ENCODE results near the gene RYR2.

- no peak for TF ChIP-seq RNF2 (IDR thresholded peaks at IDR 0.05; ENCODE audit: borderline replicate concordance, low read depth)
- no peak for TF ChIP-seq CTCF (IDR thresholded peaks at IDR 0.05)
- TF ChIP-seq MAFK (IDR thresholded peaks at IDR 0.05; ENCODE audit: partially characterized antibody), result no peak
Observed at GRCh38 chr1:237711281-237711680, 669.3 kb downstream of the RYR2 start.

Data from A549 (cell line).